Mammary epithelial cell (primary cell): ENCODE results near the gene TMEM106B.

Experiments used
- CTCF ChIP-seq, 2 donors: IDR thresholded peaks in 1 of 2; conservative IDR thresholded peaks in 1 of 2; 2 replicates each; pipeline ENCODE4 v1.5.1; 2011 to 2012; ENCODE audit warnings: inconsistent platforms in 2 of 2, low read length in 2 of 2, mild to moderate bottlenecking in 2 of 2, control low read depth in 1 of 2, low read depth in 1 of 2; ENCODE audit not compliant: insufficient read depth in 1 of 2; ENCODE audit errors: extremely low read depth in 1 of 2
- EZH2 ChIP-seq: IDR thresholded peaks from 2 replicates; pipeline ENCODE4 v1.6.1; 2012; ENCODE audit warnings: low read length, inconsistent platforms, borderline replicate concordance

GRCh38 chr7:12291870-12292269, 80.8 kb downstream of the TMEM106B start:
- TF ChIP-seq CTCF (conservative IDR thresholded peaks at IDR 0.05 in 1 of 2, IDR thresholded peaks at IDR 0.05 in 1 of 2; ENCODE audit: extremely low read depth in 1 of 2, insufficient read depth in 1 of 2, low read depth in 1 of 2, low read length in 2 of 2), result peak; percentile 35 to 46
- TF ChIP-seq EZH2, result no peak
